Jurkat, Clone E6-1 (cell line): Measurements from ENCODE around the gene RXRA.

Experiments used
- DNase-seq: peaks from one replicate; pipeline ENCODE4 v3.0.0-alpha.2; 2011; ENCODE audit warnings: low read depth, low spot score
- H3K4me3 ChIP-seq: 2 replicates; pipeline ENCODE4 v1.5.1; 2011; ENCODE audit warnings: mild to moderate bottlenecking, low read length, control low read depth, moderate library complexity

The RXRA gene

DNA sequence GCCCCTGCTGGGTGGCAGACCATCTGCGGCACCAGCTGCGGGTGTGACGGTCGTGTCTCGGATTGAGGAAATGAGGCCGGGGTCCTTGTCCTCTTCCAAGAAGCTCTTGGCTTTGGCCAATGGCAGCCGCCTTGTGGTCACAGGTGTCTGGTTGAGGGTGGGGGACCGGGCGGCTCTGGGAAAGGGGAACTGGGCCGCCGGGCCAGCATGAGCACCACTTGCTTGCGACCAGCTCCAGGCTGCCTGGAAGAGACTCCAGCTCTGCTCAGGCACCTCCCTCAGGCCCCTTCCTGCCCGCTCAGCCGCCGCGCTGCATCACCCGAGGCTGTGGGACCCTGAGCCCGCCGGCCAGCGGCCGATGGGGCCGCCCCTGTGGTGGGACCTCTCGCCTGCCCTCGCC is 59.7 kb downstream of the RXRA start:
- DNase-seq, result no peak
- no peak overlapping the region for H3K4me3 ChIP-seq

DNA sequence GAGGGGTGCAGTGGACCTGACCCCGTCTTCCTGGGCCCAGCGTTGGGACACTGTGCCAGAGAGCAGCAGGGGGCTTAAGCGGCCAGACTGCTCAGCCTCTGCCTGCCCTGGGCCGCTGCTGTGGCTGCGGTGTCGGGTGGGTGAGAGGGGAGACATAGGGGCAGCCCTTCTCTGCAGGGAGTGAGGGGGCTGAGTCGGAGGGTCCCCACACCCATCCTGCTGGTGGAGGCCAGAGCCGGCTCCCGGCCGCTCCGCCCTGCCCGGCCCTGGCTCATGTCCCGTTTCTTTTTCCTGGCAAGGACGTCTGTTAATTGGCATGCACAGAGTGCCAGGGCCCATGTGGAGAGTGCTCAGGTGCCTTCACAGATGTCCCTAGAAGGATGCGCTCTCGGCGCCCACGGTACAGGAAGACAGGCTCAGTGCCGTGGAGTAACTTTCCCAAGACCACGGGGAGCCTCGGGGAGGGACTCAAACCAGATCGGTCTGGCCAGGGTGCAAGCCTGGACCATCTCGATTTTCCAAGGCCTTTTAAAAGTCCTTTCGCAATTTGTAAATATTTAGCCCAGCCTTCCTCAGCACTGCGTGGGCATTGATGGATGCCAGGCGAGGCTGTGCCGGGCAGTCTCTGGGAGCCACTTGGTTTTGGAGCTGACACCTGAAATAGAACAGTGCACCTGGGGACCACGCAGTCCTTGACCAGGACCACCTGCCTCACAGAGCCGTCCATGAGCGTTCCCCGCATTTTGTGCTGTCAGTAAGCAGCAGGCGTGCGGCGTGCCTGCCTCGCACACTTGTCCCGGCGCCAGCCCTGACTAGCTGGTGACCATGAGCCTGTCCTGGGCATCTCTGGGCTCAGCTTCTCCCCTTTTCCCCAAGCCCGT is 60.9 kb downstream of the RXRA start:
- DNase-seq, result no peak
- H3K4me3 ChIP-seq, result no peak overlapping the region

DNA sequence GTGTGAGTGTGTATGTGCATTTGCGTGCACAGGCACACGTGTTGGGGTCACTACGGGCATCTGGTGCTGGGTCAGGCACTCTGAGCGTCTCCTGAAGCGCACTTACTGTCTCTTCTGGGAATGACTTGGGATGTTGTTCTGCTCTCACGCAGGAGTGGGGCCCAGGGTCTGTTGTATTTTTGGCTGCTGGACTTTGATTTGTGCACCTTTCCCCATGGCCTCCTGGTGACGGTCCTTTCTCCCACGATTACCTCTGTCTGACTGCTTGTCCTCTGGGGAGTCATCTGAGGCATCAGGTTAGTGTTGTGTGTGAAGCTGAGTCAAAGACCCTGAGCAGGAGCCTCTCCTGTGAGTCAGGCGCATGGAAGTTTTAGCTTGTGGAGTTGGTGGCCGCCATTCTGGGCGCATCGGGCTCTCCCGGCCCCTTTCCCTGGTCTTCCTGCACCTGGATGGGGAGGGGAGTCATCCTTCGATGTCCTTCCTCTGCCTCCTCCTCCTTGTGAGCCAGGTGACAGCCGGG is 62.1 kb downstream of the RXRA start:
- DNase-seq, result no peak

DNA sequence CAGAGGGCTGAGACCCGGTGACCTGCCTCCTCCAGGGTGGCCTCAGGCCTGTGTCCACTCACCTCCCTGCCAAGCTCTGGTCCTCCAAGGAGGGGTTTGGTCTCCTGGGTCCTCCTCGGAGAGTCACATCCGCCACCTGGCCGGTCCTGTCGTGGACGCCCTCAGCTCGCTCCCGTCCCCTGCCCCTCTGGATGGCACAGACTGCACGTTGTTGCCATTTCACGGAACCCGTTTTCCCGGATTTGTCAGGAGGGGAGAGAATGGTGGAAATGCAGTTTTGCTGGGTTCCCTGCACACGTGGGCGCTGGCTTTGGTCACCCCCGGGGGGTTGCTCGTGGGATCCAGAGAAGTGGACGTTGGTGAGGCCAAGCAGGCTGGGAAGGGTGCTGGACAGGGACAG is 62.7 kb downstream of the RXRA start:
- DNase-seq, result no peak
- no peak overlapping the region for H3K4me3 ChIP-seq

More for the DNA sequence above, 62.1 kb downstream of the RXRA start:
- H3K4me3 ChIP-seq, result no peak overlapping the region

DNA sequence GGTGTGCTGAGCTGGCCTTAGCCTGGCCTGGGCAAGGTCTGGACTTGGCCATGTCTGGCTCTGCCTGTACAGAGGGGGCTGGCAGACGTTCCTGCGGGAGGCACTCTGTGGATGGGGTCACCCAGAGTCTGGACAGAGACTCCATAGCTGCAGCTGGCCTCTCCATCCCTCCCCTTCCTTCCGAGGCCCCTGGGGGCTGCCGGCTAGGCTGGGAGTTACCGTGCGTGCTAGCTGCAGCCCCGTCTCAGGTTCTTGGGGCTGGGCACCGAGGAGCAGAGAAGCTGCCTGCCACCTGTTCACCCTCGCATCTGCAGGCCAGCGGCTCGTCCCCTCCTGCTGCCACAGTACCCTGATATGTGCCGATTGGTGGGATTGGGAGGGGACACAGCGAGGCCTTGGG is 63.4 kb downstream of the RXRA start:
- no peak overlapping the region for H3K4me3 ChIP-seq
- no peak for DNase-seq

DNA sequence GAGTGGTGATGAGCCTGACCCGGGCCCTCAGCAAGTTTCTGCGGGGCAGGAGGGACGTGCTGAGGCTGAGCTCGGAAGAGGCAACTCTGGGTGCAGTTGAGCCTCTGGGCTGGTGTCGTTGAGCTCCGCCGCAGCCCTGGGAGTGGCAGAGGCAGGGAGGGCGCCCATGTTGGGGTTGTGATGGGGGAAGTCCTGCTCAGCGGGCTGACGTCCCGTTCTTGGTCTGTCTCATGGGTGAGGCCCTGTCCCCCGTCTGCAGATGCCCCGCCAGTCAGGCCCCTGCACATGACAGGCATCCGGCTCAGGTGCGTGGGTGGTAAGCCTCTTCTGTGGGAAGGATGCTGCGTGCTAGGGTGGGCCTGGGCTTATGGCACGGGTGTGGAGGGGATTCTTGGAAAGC is 64.3 kb downstream of the RXRA start:
- no peak for DNase-seq
- no peak overlapping the region for H3K4me3 ChIP-seq

DNA sequence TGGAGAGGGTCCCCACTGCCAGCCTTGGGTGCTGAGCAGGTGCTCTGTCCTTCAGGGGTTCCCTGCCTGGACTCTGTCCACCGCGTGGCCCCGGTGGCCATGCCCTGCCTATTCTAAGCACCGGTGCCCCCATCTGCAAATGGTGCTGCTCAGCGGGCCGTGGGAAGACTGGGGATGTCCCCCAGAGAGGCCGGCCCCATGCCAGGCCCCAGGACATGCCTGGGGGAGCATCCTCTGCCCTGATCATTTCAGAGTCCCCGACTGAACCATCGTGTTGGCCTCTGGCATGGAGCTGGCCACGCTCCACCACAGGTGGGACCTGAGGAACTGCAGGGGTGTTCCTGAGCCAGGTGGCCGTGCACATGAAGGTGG is 64.7 kb downstream of the RXRA start:
- no peak overlapping the region for H3K4me3 ChIP-seq
- no peak for DNase-seq

DNA sequence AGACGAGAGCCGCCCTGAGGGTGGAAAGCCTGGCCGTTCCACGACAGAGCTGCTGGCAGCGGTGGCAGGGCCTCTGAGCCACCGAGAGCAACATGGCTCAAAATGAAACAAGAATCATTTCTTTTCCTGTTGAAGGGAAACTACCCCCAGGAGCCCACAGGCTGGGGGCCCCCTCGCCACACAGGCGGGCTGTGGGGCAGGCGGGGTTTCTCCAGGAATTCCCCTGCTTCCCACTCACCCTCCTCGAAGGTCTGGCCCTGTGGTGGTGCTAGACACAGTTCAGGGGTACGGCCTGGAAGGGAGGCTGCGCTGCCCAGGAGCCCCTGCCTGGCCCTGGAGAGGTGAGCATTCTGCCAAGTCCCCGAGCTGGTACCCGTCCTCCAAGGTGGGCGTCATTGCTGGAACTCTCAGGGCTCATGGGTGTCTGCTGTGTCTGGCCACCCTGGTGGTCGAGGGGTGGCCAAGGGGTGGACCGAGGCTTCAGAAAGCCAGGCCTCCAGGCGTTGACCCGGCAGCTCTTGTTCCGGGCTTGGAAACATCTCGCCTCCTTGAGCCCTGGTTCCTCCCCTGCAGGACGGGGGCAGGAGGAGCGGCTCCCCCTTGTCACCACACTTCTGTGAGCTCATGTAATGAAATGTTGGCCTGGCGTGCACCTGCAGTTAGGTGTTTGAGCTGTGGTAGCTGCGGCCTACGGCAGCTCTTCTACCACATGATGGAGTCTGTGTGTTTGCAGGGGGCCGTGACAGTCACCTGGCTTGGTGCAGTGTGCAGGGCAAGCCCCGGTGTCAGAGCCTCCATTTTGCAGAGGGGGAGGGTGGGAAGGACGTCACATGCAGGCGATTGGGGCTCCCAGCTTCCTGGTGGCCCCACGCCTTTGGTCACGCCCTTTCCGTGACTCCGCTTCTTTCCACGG is 65.3 kb downstream of the RXRA start:
- H3K4me3 ChIP-seq, result no peak overlapping the region
- peak; percentile 59 for DNase-seq

DNA sequence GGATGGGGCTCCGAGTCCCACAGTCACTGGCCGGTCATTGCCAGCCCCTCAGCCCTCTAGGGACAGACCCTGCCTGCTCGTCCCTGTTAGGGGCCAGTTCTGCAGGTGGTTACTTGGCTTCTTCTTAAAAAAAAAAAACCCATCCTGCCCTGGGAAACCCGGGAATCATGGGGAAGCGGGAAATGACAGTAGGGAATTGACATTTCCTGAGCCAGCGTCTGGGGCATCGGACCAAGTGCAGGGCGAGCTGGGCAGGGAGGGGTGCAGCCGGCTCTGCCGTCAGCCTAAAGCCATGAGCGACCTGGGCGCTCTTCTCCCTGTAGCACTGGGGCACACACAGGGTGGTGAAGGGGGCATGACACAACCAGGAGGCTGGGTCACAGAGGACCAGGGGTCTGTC is 66.6 kb downstream of the RXRA start:
- no peak for DNase-seq
- H3K4me3 ChIP-seq, result no peak overlapping the region

DNA sequence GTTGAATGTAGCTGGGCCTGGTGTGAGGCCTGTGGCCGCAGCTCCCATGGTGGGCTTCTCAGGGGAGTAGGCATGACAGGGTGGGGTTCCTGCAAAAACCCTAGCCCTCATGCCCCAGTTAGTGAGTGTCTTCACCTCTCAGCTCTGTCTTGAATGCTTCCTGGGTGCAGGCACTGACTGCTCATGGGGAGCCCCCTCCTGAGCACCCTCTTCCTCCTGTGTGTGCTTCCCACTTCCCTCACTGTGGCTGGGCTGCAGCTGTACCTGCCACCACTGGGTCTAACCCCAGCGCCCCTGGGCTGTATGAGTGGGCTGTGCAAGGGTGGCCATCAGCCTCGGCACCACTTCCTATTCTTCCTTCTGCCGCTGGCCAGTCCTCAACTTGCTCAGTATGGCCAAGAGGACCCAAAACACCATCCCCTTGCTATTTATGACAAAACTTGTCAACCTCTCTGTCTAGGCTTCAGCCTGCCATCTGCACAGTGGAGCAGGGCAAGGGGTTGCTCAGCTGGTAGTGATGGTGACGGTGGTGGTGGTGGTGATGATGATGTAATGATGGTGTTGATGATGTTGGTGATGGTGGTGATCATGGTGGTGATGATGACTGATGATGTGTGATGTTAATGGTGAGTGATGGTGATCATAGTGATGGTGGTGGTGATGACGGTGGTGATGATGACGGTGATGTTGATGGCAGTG is 67.5 kb downstream of the RXRA start:
- H3K4me3 ChIP-seq, result no peak overlapping the region
- DNase-seq, result no peak

DNA sequence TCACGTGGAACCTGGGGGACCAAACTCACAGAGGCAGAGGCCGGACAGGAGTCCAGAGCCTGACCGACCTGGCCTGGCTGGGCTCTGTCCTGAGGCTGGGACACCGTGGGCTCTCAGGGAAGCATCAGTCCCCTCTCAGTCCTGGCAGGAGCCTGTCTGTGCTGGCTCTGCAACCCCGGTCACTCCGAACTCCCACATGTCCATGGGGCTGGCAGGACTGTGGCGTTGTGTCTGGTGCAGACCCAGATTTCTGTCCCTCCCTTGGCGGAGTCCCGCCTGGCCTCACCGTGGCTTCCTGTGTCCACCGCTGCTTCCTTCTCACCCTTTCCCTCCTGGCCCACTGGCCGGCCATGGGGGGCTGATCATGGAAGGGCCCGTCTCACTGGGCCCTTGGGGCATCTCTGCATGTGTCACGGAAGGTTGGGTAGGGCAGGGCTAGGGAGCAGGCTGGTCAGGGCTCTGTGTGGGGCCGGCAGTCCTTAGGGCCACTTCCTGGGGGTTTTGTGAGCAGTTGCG is 68.8 kb downstream of the RXRA start:
- no peak overlapping the region for H3K4me3 ChIP-seq

DNA sequence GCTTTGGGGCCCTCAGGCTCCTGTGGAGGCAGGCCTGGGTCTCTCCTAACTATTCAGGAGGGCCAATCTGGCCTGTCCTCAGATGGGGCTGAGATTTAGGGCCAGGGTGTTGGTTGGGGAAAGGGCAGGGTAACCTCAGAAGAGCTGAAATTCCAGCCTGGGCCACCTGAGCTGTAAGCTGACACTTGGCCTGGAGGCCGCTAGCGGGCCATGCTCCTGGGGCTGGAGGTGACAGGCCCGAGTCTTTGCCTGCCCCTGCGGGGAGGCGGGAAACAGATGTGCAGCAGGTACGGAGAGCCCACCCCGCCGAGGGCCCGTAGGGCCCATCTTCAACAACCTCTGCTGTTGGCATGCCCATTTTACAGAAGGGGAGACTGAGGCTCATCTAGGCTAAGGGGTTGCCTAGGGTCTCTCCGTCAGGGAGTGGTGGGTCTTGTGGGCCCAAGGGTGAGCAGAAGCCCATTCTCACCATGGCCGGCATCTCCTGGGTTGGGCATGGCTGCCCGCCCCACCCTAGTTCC is 69.5 kb downstream of the RXRA start:
- DNase-seq, result no peak
- peak overlapping the region; percentile 52 for H3K4me3 ChIP-seq

More for the DNA sequence above, 68.8 kb downstream of the RXRA start:
- DNase-seq, result no peak

DNA sequence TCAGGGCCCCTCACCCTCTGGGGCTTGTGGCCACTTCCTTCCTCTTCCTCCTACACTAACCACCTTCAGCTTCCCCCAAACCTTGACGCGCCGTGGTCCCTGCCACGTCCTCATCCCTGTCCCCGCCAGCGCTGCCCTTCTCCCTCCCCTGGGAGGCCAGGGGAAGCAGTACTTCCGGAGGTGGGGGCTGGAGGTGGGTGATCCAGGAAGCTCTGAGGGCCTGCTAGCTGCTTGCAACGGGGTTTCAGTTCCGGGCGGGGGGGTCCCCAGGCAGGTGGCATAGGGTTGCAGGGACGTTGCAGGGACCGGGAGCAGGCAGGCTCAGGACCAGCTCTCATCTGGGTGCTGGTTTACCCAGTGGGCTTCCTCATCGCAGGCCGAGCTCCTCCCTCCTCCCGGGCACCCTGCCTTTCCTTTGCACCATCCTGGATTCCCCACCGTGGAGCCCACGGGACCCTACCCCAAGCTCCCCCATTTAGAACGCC is 70.0 kb downstream of the RXRA start:
- DNase-seq, result peak; percentile 77
- peak overlapping the region; percentile 52 for H3K4me3 ChIP-seq

DNA sequence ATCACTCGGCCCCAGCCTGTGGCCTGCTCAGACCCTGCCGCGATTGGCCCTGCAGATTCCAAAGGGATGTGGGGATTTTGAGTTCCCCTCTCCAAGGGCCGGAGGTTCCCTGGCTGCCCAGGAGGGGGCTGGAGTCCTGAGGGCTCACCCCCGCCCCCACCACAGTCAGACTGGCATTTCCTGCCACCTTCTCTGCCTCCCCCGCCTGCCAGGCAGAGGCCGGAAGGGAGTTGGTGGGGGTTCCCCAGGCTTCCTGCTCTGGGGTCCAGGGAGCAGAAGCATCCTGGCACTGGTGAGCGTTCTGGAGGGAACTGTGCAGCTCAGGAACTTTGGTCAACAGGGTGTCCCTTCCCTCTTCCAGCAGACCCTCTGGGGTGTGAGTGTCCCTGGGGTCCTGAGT is 70.6 kb downstream of the RXRA start:
- peak overlapping the region; percentile 52 for H3K4me3 ChIP-seq
- peak; percentile 67 for DNase-seq

DNA sequence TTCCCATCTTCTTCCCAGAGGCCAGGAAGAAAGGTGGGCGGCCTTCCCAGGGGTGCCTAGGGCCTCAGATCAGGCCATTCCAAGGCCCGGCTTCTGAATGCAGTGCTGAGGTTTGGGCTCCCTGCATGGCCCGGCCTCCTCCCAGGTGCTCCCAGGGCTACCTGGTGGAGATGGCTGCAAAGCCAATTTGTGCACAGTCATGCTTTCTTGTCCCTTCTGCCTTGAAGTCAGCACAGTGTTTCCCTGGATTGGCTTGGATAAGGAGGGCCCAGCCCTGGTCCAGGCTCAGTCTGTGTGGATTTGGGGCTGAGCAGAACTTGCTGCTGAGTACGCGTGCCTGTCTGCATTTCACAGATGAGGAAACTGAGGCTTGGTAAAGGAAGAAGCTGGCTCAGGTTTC is 72.5 kb downstream of the RXRA start:
- no peak for DNase-seq
- no peak overlapping the region for H3K4me3 ChIP-seq

DNA sequence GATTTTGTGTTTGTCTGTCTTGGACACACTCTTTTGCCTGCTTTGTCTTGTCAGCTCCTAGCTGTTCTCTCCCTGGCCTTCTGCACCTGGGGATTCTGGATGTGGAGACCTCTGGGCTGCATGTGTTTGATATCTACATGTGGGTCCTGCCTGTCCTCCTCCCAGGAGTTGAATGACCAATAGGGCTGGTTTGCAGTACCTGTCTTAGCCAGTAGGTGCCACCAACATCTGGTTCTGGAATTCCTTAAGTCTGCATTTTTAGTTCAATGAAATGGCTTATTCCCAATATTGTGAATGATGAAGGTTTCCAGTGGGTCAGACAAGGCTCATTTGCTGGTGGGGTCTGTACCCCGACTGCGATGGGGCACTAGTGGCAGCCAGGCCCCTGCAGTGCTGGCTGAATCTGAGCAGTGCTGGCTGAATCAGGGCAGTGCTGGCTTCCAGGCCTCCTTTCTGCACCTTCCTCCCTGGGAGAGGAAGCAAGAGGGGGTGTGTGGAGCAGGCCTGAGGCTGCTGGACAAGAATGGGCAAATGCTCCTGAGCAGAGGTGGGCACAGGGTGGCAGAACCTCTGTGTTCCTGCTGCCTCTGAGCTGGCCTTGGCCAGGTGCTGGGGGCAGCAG is 73.3 kb downstream of the RXRA start:
- no peak overlapping the region for H3K4me3 ChIP-seq
- no peak for DNase-seq

DNA sequence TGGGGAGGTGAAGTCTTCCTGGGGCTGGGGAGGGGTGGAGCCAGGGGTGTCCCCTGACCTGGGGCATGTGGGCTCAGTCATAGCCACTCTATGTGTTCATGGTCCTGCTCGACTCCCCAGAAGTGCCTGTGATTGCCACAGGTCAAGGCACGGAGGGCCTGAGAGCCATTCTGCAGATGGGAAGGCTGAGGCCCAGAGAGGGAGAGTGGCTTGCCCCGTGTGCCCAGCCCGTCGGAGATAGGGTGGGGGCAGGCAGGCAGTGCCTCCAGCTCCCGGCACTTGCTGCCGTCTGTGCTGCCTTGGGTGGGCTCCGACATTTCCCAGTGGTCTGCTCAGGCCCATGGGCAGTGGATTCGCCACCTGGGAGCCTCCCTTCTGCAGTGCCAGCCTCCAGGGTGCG is 74.0 kb downstream of the RXRA start:
- DNase-seq, result no peak
- no peak overlapping the region for H3K4me3 ChIP-seq

DNA sequence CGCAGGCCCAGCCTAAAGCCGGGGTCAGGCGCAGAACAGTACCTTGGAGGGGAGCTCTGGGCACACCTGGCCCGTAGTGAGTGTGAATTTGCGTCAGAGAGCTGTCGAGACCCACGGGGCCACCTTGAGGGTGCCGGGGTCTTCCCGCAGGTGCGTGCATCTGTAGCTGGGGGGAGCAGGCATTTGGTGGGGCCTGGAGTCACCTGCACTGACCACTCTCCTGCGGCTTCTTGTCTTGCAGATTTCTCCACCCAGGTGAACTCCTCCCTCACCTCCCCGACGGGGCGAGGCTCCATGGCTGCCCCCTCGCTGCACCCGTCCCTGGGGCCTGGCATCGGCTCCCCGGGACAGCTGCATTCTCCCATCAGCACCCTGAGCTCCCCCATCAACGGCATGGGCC is 75.1 kb downstream of the RXRA start:
- H3K4me3 ChIP-seq, result no peak overlapping the region
- no peak for DNase-seq
